NCI-H128 (cell line): ENCODE data around the gene GYS1.

Experiments
- DNase-seq: peaks from one replicate; lab custom pipeline; 2025; ENCODE audit not compliant: unreplicated experiment; lab: John Stamatoyannopoulos, UW

Gene GYS1

GRCh38 chr19:48990400-48990799 lies 2.7 kb downstream of the GYS1 start:
- no peak for DNase-seq

GRCh38 chr19:48989701-48990291 lies 3.3 kb downstream of the GYS1 start:
- DNase-seq = no peak

- no peak for DNase-seq
Measured at GRCh38 chr19:48988860-48989259, 4.2 kb downstream of the GYS1 start.

- no peak for DNase-seq
Measured at GRCh38 chr19:48988286-48988685, 4.8 kb downstream of the GYS1 start.

- no peak for DNase-seq
Measured at GRCh38 chr19:48987323-48987722, 5.8 kb downstream of the GYS1 start.

GRCh38 chr19:48986211-48986610 lies 6.9 kb downstream of the GYS1 start:
- no peak for DNase-seq

- DNase-seq = no peak
Measured at GRCh38 chr19:48985711-48986110, 7.4 kb downstream of the GYS1 start.

GRCh38 chr19:48982280-48982679 lies 10.8 kb downstream of the GYS1 start:
- DNase-seq = no peak

- no peak for DNase-seq
Measured at GRCh38 chr19:48977061-48977460, 16.0 kb downstream of the GYS1 start.

GRCh38 chr19:48975947-48976847 lies 16.9 kb downstream of the GYS1 start:
- no peak for DNase-seq

- peak; percentile 76 for DNase-seq
Measured at GRCh38 chr19:48970923-48971395, 22.1 kb downstream of the GYS1 start.

GRCh38 chr19:48970139-48970766 lies 22.9 kb downstream of the GYS1 start:
- DNase-seq = no peak

GRCh38 chr19:48969276-48970138 lies 23.6 kb downstream of the GYS1 start:
- DNase-seq = no peak

GRCh38 chr19:48968813-48969218 lies 24.3 kb downstream of the GYS1 start:
- no peak for DNase-seq

- no peak for DNase-seq
Measured at GRCh38 chr19:48968179-48968661, 24.9 kb downstream of the GYS1 start.

- no peak for DNase-seq
Measured at GRCh38 chr19:48967346-48968178, 25.5 kb downstream of the GYS1 start.

- no peak for DNase-seq
Measured at GRCh38 chr19:48966541-48967345, 26.4 kb downstream of the GYS1 start.

GRCh38 chr19:48965806-48966540 lies 27.1 kb downstream of the GYS1 start:
- peak; percentile 75 for DNase-seq
